Measurements from ENCODE around the gene PGM2L1. TPM values are rescaled to one million over a fixed set of nuclear protein-coding genes. Genes with fewer than 3 reads are reported as not detected.

The PGM2L1 gene
- total and polyA plus RNA-seq, 11 donors: 0.57 to 3.1 (median 1.8) TPM

DNA sequence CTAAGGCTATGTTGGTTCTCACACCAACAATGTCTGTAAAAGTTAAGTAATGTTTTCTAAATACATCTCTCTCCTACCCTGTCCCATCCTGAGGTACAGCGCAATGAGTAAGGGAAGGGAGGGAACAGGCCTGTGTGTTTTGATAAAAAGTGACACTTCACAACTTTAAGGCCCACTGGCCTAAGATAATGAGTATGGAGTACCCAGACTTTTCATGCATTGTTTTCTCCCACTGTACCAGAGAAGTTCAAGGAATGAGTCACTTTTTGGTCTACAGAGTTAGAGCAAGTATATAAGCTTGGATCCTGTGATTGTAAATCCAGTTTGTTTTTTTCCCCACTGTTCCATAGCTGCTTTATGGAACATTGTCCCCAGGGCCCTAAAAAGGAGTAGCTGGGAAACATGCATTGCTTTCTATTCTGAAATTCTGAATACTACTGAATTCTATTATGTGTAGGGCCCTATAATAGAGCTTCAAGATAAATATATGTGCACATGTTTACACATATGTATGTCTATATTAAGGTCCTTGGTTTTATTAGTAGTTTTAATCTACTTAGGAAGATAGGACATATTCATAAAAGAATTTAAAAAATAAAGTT lies 39.3 kb upstream of the PGM2L1 start:
- Histone ChIP-seq H3K27me3 (peaks cover 0 to 2% (median 0%) of the 10 kb centered on the region in 9 donors), H3K36me3 (no peaks in the 10 kb centered on the region), H3K27ac (no peak overlapping the region), H3K9me3 (peaks cover 0 to 5% (median 0%) of the 10 kb centered on the region in 12 donors), H3K4me1 (peaks cover 0 to under 1% (median 0%) of the 10 kb centered on the region in 12 donors), H3K4me3 (no peak overlapping the region)
- 92 to 98% (median 94%) methylated on average over 1 of the region's 1 CpG for WGBS, 4 donors
- DNase-seq (no peak), ATAC-seq (no peak)
- TF ChIP-seq, protein P1, sequence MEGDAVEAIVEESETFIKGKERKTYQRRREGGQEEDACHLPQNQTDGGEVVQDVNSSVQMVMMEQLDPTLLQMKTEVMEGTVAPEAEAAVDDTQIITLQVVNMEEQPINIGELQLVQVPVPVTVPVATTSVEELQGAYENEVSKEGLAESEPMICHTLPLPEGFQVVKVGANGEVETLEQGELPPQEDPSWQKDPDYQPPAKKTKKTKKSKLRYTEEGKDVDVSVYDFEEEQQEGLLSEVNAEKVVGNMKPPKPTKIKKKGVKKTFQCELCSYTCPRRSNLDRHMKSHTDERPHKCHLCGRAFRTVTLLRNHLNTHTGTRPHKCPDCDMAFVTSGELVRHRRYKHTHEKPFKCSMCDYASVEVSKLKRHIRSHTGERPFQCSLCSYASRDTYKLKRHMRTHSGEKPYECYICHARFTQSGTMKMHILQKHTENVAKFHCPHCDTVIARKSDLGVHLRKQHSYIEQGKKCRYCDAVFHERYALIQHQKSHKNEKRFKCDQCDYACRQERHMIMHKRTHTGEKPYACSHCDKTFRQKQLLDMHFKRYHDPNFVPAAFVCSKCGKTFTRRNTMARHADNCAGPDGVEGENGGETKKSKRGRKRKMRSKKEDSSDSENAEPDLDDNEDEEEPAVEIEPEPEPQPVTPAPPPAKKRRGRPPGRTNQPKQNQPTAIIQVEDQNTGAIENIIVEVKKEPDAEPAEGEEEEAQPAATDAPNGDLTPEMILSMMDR (IDR thresholded peaks at IDR 0.05): no peak
- TF ChIP-seq POLR2A (IDR thresholded peaks at IDR 0.05): no peak
- intact Hi-C loops (cut with DNase I): no loop called here

DNA sequence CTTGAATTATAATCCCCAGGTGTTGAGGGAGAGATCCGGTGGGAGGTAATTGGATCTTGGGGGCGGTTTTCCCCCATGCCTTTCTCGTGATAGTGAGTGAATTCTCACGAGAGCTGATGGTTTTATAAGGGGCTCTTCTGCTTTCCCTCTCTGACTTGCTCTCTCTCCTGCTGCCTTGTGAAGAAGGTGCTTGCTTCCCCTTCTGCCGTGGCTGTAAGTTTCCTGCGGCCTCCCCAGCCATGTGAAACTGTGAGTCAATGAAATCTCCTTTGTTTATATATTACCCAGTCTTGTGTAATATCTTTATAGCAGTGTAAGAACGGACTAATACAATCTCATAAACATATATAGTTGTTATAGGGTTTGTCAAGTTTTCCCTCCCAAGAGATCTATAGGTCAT lies 36.3 kb upstream of the PGM2L1 start:
- H3K4me1 ChIP-seq: no peaks in the 10 kb centered on the region
- intact Hi-C loops (cut with DNase I): no loop called here
- no peak for DNase-seq
- no peak overlapping the region for H3K4me3 ChIP-seq
- no peak overlapping the region for H3K27ac ChIP-seq
- WGBS, 4 donors: 56 to 59% (median 56%) methylated on average over 7 of the region's 7 CpGs
- H3K27me3 ChIP-seq: peaks cover 0 to 2% (median 0%) of the 10 kb centered on the region in 9 donors
- H3K36me3 ChIP-seq: no peaks in the 10 kb centered on the region
- ATAC-seq: no peak
- no peak for TF ChIP-seq POLR2A (IDR thresholded peaks at IDR 0.05)
- TF ChIP-seq, protein P1 (IDR thresholded peaks at IDR 0.05): no peak
- H3K9me3 ChIP-seq: no peaks in the 10 kb centered on the region

DNA sequence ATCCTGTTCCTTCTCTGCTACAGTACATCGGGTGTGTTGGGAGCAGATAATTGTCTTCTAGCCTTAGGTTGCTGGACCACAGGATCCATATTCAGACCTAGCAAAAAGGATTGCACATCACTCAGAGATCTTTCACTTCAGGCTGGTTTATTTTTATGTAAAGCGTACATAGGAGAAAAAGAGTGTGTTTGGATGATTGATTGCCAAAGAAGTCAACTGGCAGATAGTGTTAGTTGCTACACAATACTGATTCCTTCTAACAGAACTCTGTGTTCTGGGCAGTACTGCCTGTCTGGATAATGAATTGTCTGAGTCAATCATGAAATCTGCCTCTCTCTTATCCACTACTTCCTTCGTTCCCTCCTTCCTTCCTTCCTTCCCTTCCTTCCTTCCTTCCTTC lies 31.0 kb upstream of the PGM2L1 start:
- Histone ChIP-seq H3K9me3 (peaks cover 0 to 25% (median 5%) of the 10 kb centered on the region in 12 donors), H3K27me3 (peaks cover 0 to 2% (median 0%) of the 10 kb centered on the region in 9 donors), H3K36me3 (no peaks in the 10 kb centered on the region), H3K4me3 (no peak overlapping the region), H3K4me1 (no peaks in the 10 kb centered on the region), H3K27ac (no peak overlapping the region)
- no peak for TF ChIP-seq POLR2A (IDR thresholded peaks at IDR 0.05)
- TF ChIP-seq, protein P1 (IDR thresholded peaks at IDR 0.05): no peak
- intact Hi-C loops (cut with DNase I): no loop called here
- no peak for ATAC-seq
- no peak for DNase-seq
- 77 to 92% (median 79%) methylated on average over 2 to 3 of the region's 3 CpGs for WGBS, 4 donors

- Histone ChIP-seq H3K27ac (no peak overlapping the region), H3K9me3 (peaks cover 0 to 28% (median 5%) of the 10 kb centered on the region in 12 donors), H3K4me3 (no peak overlapping the region), H3K36me3 (no peaks in the 10 kb centered on the region), H3K27me3 (no peaks in the 10 kb centered on the region), H3K4me1 (no peaks in the 10 kb centered on the region)
- 83 to 92% (median 89%) methylated on average over 4 of the region's 4 CpGs for WGBS, 4 donors
- DNase-seq: no peak
- intact Hi-C loops (cut with DNase I): no loop called here
- TF ChIP-seq POLR2A (IDR thresholded peaks at IDR 0.05): no peak
- TF ChIP-seq, protein P1 (IDR thresholded peaks at IDR 0.05): no peak
- no peak for ATAC-seq
Measured at GRCh38 chr11:74427384-74427886, 29.2 kb upstream of the PGM2L1 start.
